Lower lobe of right lung (tissue), 2 donors: ENCODE measurements around the gene KLHL26. TPM values are rescaled to one million over a fixed set of nuclear protein-coding genes. Genes with fewer than 3 reads are reported as not detected.

Experiments used
- ATAC-seq, 2 donors: fragments of 200-7000 bp; cut with Tn5 transposase; one replicate each; pipeline ENCODE4 v1.9.1; 2020 to 2022; ENCODE audit warnings: mild to moderate bottlenecking in 2 of 2, moderate library complexity in 2 of 2
- DNase-seq: peaks from one replicate; pipeline ENCODE4 v3.0.0-alpha.2; 2020
- H3K27ac ChIP-seq: fragments of 200-600 bp; one replicate; pipeline ENCODE4 v1.8.0; 2022
- H3K27me3 ChIP-seq: fragments of 200-600 bp; one replicate; pipeline ENCODE4 v1.8.0; 2022; ENCODE audit warnings: low read depth
- H3K36me3 ChIP-seq: fragments of 200-600 bp; one replicate; pipeline ENCODE4 v1.8.0; 2022; ENCODE audit warnings: mild to moderate bottlenecking
- H3K4me1 ChIP-seq: fragments of 200-600 bp; one replicate; pipeline ENCODE4 v1.8.0; 2022
- H3K4me3 ChIP-seq: fragments of 200-600 bp; one replicate; pipeline ENCODE4 v1.8.0; 2022; ENCODE audit warnings: mild to moderate bottlenecking
- H3K9me3 ChIP-seq: fragments of 200-600 bp; one replicate; pipeline ENCODE4 v1.8.0; 2022
- intact Hi-C: fragments of 100-400 bp; cut with DNase I; formaldehyde crosslinking; loops from one replicate; pipeline ENCODE4 v1.11.0; 2022
- total RNA-seq: library from RNA; stranded (reverse); fragmentation: NEBNext Ultra II Directional; extraction: Animal tissue kit (Norgen Biotek cat#: 25700); gene quantifications from one replicate; pipeline ENCODE4 v1.2.1, GENCODE V29; 2021
- TF ChIP-seq, protein P1 (sequence below): fragments of 200-600 bp; IDR thresholded peaks from one replicate; pipeline ENCODE4 v1.8.0; 2022; ENCODE audit warnings: antibody characterized with exemption, mild to moderate bottlenecking
- donor health status: DM: no; HTN: yes; CAD: no; lungs with severe emphysema.

KLHL26 gene
- total RNA-seq, 1 donor from 2014 or later = 14.5 TPM

DNA sequence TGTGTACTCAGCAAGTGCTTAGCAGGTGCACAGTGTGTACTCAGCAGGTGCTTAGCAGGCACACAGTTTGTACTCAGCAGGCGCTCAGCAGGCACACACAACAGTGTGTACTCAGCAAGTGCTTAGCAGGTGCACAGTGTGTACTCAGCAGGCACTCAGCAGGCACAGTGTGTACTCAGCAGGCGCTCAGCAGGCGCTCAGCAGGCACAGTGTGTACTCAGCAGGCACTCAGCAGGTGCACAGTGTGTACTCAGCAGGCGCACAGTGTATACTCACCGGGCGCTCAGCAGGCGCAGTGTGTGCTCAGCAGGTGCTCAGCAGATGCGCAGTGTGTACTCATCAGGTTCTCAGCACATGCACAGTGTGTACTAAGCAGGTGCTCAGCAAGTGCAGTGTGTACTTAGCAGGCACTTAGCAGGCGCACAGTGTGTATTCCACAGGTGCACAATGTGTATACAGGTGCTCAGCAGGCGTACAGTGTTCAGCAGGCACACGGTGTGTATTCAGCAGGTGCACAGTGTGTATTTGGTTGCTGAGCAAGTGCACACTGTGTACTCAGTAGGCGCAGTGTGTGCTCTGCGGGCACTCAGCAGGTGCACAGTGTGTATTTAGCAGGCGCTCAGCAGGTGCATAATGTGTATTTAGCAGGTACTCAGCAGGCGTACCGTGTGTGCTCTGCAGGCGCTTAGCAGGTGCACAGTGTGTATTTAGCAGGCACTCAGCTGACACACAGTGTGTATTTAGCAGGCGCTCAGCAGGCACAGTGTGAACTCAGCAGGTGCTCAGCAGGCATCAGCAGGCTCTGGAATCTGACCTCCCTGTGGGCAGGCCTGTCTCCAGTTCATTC lies 61.7 kb downstream of the KLHL26 start:
- TF ChIP-seq, protein P1, sequence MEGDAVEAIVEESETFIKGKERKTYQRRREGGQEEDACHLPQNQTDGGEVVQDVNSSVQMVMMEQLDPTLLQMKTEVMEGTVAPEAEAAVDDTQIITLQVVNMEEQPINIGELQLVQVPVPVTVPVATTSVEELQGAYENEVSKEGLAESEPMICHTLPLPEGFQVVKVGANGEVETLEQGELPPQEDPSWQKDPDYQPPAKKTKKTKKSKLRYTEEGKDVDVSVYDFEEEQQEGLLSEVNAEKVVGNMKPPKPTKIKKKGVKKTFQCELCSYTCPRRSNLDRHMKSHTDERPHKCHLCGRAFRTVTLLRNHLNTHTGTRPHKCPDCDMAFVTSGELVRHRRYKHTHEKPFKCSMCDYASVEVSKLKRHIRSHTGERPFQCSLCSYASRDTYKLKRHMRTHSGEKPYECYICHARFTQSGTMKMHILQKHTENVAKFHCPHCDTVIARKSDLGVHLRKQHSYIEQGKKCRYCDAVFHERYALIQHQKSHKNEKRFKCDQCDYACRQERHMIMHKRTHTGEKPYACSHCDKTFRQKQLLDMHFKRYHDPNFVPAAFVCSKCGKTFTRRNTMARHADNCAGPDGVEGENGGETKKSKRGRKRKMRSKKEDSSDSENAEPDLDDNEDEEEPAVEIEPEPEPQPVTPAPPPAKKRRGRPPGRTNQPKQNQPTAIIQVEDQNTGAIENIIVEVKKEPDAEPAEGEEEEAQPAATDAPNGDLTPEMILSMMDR = no peak
- H3K27ac ChIP-seq = no peak overlapping the region
- H3K27me3 ChIP-seq = no peaks in the 10 kb centered on the region
- intact Hi-C loops = no loop called here
- peak in 1 of 2 donors; percentile 2 for ATAC-seq
- no peaks in the 10 kb centered on the region for H3K36me3 ChIP-seq
- no peak for DNase-seq
- no peak overlapping the region for H3K4me3 ChIP-seq
- H3K4me1 ChIP-seq = peaks cover 24% of the 10 kb centered on the region
- no peaks in the 10 kb centered on the region for H3K9me3 ChIP-seq

DNA sequence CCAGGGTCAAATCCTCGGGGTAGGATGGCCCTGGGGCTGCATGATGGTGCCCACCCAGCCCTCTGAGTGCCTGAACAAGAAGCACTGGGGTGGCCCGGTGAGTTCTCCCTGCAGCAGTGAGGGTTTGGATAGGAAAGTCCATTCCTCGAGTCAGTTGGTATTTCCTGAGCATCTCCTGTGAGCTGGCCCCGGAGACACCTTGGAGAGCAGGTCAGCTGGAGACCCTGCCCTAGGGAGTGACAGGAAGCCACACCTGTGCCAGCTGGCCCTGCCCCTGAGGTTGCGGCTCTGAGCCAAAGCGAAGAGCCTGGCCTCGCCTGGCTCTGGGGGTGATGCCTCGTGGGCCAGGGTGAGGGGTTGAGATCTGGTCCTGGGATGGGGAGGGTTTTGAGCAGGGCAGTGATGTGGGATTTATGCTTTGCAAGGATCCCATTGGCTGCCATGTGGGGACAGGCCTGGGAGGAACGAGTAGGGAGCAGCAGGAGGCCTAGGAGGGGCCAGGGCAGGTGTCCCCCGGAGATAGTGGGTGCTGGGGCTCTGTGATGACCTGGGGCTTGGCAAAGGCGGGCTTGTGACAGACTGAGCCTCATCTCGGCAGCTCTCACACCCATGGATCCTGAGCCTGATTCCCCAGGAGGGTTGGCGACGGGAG lies 62.7 kb downstream of the KLHL26 start:
- ATAC-seq = no peak

DNA sequence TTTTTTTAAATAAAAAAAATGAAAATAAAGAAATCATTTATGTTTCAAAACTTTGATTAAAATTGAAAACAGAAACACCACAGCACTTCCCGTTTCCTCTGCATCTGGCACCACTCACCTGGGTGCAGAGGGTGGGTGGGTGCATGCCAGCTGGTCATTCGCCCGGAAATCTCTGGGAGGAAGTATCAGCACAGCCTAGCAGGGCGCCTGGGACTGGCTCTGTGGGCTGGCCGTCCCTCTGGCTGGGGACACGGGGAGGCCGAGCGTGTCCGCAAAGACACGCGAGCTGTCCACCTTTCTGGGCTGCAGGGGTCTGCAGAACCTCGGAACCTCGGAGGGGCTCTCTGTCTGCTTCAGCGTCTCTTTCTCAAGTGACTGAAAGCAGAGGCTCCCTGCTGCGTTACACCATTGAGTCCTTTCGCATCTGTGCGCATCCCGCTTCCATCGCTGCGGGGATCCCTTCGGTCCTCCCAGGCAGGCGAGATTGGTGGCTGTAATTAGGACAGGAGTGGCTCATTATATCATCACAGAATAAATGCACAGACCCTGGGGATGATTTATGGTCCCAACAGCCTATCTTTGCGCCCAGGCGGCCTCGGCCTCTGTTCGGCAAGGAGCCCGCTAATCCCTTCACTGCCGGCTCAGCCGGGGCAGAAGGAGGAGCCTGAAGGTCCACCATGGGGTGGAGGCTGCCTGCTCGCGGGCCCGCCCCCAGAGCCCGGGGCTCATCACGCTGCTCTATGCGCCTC lies 63.8 kb downstream of the KLHL26 start:
- Histone ChIP-seq H3K4me1 (peaks cover 24% of the 10 kb centered on the region), H3K27ac (peak overlapping the region; percentile 79), H3K9me3 (no peaks in the 10 kb centered on the region), H3K4me3 (peak overlapping the region; percentile 57), H3K36me3 (no peaks in the 10 kb centered on the region), H3K27me3 (no peaks in the 10 kb centered on the region)
- TF ChIP-seq, protein P1 = no peak
- ATAC-seq (peak; percentile 85 to 90), DNase-seq (peak; percentile 85)
- intact Hi-C loops = no loop called here

More for the DNA sequence above, 62.7 kb downstream of the KLHL26 start:
- Histone ChIP-seq H3K27ac (peak overlapping the region; percentile 79), H3K9me3 (no peaks in the 10 kb centered on the region), H3K27me3 (no peaks in the 10 kb centered on the region), H3K4me3 (no peak overlapping the region), H3K4me1 (peaks cover 24% of the 10 kb centered on the region), H3K36me3 (no peaks in the 10 kb centered on the region)
- intact Hi-C loops = no loop called here
- DNase-seq = no peak
- TF ChIP-seq, protein P1 = no peak

DNA sequence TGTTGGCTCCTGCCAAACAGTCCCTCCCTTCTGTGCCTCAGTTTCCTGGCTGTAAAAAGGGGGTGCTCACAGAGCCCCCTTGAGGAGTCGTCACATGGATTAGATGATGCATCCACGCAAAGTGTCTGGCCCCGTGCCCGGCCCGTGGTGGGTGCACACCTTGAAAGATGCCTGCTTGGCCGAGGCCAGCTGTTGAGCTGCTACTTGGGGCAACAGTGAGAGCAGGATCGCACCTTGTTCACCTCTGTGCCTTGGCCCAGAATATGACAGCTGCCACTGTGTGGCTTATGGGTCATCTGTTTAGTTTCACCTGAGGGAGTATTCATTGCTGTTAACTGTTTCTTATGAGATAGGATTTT lies 64.4 kb downstream of the KLHL26 start:
- Histone ChIP-seq H3K27ac (no peak overlapping the region), H3K27me3 (no peaks in the 10 kb centered on the region), H3K4me3 (peak overlapping the region; percentile 57), H3K9me3 (no peaks in the 10 kb centered on the region), H3K36me3 (no peaks in the 10 kb centered on the region), H3K4me1 (peaks cover 24% of the 10 kb centered on the region)
- ATAC-seq (peak in 1 of 2 donors; percentile 5), DNase-seq (no peak)
- intact Hi-C loops = no loop called here
- TF ChIP-seq, protein P1 = no peak

DNA sequence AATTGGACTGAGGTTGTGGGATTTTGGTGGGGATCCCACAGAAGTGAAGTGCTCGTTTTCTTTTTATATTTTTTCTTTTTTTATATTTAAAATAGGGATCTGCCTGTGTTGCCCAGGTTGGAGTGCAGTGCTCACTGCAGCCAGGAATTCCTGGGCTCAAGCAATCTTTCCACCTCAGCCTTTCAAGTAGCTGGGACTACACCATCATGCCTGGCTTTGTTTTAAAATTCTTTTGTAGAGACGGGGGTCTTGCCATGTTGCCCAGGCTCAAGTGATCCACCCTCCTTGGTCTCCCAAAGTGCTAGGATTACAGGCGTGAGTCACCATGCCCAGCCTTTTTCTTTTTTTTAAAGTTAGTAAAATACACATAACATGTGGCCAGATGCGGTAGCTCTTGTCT lies 67.2 kb downstream of the KLHL26 start:
- TF ChIP-seq, protein P1 = no peak
- Histone ChIP-seq H3K36me3 (no peaks in the 10 kb centered on the region), H3K27me3 (no peaks in the 10 kb centered on the region), H3K4me3 (no peak overlapping the region), H3K27ac (no peak overlapping the region), H3K9me3 (no peaks in the 10 kb centered on the region), H3K4me1 (peaks cover 24% of the 10 kb centered on the region)
- intact Hi-C loops = no loop called here
- DNase-seq (no peak), ATAC-seq (no peak)
